ENCODE results near the gene SDHAF3.
"Not testable (repeated sequence)": the region's sequence is repeated elsewhere in the genome, so short reads cannot be mapped to it uniquely, and the experiment has no call there.

Gene SDHAF3

DNA sequence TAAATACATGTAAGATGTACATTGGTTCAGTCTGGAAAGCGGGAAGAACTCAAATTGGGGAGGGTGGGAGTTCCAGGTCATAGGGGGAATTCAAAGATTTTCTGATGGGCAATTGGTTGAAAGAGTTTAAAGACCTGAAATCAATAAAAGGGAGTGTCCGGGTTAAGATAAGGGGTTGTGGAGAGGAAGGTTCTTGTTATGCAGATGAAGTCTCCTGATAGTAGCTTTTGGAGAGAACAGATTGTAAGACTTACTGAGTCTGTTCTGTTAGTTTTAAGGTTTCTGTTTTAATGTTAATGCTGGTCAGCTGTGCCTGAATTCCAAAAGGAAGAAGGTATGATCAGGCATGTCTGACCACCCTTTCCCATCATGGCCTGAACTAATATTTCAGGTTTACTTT, 48.8 kb downstream of the SDHAF3 start:
- TF ChIP-seq ZFX (IDR thresholded peaks at IDR 0.05; ENCODE audit: borderline replicate concordance) (no peak), CTCF (IDR thresholded peaks at IDR 0.05) (no peak)

GRCh38 chr7:97167176-97167575, 49.7 kb downstream of the SDHAF3 start:
- no peak overlapping the region for H3K27ac ChIP-seq
- TF ChIP-seq CTCF (IDR thresholded peaks at IDR 0.05) = no peak
- TF ChIP-seq ZFX (IDR thresholded peaks at IDR 0.05; ENCODE audit: borderline replicate concordance) = no peak

More for the DNA sequence above, 48.8 kb downstream of the SDHAF3 start:
- H3K27ac ChIP-seq = no peak overlapping the region

- TF ChIP-seq ZFX (IDR thresholded peaks at IDR 0.05; ENCODE audit: borderline replicate concordance) (no peak), CTCF (IDR thresholded peaks at IDR 0.05) (no peak)
- no peak overlapping the region for H3K27ac ChIP-seq
These were observed 50.3 kb downstream of the SDHAF3 start for GRCh38 chr7:97167749-97168148.

GRCh38 chr7:97174303-97174702, 56.8 kb downstream of the SDHAF3 start:
- no peak overlapping the region for H3K27ac ChIP-seq
- no peak for TF ChIP-seq CTCF (IDR thresholded peaks at IDR 0.05)
- no peak for TF ChIP-seq ZFX (IDR thresholded peaks at IDR 0.05; ENCODE audit: borderline replicate concordance)

GRCh38 chr7:97179454-97180104, 62.1 kb downstream of the SDHAF3 start:
- no peak overlapping the region for H3K27ac ChIP-seq
- TF ChIP-seq CTCF (IDR thresholded peaks at IDR 0.05) (peak; percentile 98), ZFX (IDR thresholded peaks at IDR 0.05; ENCODE audit: borderline replicate concordance) (no peak)

DNA sequence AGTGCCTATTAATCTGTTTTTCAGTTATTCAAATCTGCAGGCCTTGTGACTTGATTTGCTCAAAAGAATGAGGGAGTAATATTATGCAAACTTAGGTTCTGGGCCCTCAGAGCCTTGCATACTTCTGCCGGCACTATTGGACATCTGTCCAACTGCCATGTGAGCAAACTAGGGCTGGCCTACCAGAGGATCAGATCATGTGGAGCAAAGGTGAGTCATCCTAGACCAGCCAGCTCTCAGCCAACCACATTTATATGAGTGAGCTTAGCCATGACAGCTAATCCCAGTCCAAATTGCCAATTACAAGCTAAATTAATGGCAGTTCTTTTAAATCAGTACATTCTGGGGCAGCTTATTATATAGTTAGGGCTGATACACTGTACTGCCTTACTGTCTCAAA, 69.6 kb downstream of the SDHAF3 start:
- no peak overlapping the region for H3K27ac ChIP-seq
- no peak for TF ChIP-seq ZFX (IDR thresholded peaks at IDR 0.05; ENCODE audit: borderline replicate concordance)
- no peak for TF ChIP-seq CTCF (IDR thresholded peaks at IDR 0.05)

- H3K27ac ChIP-seq = not testable (repeated sequence)
These were observed 78.7 kb downstream of the SDHAF3 start for GRCh38 chr7:97196174-97196573.

DNA sequence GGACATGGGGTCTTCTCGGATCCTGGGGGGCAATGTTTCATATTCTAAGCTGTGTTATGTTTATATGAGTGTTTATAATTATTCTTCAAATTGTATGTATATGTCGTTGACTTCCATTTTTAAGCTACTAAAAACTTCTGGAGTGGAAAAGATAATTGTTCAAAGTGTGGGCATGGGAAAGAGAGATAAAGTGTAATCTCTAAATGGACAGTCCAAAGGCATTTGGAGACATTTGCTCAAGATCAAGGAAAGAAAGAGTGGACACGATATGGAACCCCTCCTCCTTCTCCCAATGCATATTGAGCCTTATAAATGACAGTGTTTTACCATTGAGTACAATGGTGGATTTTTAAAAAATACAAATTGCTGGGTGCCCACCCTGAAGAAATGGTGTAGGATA, 81.1 kb downstream of the SDHAF3 start:
- H3K27ac ChIP-seq = no peak overlapping the region
- TF ChIP-seq CTCF (IDR thresholded peaks at IDR 0.05) (no peak), ZFX (IDR thresholded peaks at IDR 0.05; ENCODE audit: borderline replicate concordance) (no peak)
